GM18861 (cell line): ENCODE measurements around the gene ENG.
A peak's percentile ranks its signal among the peaks of the same experiment; 100 is the strongest.

ENCODE experiments used
- ATAC-seq: cut with Tn5 transposase; IDR thresholded peaks from one replicate; pipeline ENCODE4 v1.9.1; 2021; ENCODE audit not compliant: unreplicated experiment

The ENG gene

DNA sequence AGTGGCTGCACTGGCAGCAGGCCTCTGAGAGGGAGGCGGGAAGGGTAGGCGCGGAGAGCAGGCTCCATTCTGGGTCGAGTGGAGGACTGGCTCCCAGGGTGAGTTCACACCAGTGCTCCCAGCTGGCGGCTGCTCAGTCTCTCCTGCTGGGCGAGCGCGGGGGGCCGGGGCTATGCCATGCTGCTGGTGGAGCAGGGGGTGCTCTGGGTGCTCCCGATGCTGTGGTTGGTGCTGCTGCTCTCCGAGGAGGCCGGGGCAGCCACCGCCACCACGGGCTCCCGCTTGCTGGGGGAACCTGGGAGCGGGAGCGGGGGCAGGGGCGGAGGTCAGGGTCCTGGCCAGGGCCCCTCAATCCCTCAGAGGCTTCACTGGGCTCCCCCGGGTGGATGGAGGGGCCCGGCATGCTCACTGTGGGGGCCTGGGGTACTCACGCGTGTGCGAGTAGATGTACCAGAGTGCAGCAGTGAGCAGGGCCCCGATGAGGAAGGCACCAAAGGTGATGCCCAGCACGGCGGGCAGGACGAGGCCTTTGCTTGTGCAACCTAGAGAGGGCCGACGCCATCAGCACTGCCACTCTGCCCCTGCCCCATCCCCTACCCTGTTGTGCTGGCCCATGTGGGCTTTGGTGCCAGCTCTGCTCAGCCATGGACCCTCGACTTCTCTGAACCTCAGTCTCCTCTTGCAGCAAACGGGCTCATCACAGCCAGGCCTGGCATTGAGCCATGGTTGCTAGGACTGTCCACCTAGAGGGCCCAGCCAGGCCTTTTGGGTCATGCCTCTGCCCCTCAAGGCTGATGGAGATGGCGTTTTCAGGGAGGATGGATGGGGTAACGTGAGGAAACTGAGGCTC lies 38.7 kb downstream of the ENG start:
- ATAC-seq, result no peak

DNA sequence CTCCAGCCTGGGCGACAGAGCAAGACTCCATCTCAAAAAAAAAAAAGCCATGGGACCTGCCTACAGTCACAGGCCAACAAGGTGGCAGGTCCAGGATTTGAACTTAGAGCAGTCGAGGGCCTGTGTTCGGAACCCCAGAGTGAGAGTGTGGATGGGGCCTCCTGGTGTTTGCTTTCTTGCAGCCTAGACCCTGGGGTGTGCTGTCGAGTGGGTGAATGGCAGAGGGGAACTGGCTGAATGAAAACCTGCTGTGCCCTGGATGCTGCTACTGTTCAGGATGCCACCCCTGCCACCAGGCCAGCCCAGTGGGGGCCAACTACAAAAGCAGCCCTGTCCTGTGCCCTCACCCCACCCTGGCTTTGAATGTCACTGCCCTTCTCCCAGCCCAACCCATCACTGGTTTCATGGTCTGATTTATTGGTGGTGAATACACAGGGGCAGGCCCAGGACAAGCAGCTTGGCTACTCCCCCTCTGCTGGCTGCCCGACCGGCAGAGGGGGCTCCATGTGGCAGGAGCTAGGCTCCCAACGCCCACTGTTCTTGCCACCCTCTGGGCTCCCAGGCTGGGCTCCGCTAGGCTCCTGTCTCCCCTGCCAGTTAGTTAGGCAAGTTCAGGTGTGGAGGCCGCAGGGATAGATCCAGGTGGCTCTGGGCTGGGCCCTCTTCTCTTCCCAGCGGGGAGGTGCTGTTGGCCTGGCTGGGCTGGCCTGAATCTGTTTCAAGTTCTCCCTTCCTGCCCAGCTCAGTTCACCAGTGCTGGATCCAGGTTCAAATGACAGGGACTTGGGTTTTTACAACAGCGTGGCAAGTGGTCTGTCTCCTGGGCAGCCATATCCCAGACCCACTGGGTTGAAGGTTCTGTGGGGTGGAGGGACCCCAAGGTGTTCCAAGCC lies 39.6 kb downstream of the ENG start:
- ATAC-seq, result no peak

DNA sequence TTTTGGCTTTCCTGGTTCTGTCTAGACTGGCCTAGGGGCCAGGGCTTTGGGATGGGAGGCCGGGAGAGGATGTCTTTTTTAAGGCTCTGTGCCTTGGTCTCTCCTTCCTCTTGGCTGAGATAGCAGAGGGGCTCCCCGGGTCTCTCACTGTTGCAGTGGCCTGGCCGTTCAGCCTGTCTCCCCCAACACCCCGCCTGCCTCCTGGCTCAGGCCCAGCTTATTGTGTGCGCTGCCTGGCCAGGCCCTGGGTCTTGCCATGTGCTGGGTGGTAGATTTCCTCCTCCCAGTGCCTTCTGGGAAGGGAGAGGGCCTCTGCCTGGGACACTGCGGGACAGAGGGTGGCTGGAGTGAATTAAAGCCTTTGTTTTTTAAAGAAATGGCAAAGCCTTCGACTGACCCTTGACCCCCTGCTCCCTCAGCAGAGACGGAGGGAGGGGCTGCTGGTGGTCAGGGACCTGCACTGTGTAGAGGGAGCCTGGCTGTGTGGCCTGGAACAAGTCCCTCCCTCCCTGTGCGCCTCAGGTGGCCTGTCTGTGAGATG lies 40.7 kb downstream of the ENG start:
- ATAC-seq, result no peak

DNA sequence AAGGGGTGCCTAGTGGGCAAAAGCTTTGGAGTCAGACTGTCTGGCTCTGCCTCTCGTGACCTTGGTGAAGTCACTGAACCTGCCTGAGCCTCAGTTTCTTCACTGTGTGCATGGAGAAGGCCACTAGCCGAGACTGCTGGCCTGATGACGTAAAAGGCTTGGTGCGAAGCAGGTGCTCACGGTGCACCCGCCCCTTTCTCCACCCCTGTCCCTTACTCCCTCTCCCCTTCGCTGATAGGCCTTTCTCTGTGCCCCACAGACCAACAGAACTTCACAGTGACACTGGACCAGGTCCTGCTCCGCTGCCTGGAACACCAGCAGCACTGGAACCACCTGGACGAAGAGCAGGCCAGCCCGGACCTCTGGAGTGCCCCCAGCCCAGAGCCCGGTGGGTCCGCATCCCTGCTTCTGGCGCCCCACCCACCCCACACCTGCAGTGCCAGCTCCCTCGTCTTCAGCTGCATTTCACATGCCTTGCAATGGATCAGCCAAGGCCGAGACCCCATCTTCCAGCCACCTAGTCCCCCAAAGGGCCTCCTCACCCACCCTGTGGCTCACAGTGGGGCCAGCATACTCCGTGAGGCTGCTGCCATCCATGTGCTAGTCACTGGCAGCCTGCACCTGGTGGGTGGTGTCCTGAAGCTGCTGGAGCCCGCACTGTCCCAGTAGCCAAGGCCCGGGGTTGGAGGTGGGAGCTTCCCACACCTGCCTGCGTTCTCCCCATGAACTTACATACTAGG lies 41.4 kb downstream of the ENG start:
- no peak for ATAC-seq

DNA sequence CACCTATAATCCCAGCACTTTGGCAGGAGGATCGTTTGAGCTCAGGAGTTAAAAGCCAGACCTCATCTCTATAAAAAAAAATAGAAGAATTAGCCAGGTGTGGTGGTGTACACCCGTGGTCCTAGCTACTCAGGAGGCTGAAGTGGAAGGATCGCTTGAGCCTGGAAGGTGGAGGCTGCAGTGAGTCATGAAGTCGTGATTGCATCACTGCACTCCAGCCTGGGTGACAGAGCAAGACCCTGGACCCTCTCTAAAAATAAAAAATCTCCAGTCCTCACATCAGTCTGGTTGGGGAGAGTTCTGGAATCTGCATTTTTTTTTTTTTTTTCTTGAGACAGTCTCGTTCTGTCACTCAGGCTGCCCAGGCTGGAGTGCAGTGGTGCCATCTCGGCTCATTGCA lies 42.4 kb downstream of the ENG start:
- ATAC-seq, result no peak

DNA sequence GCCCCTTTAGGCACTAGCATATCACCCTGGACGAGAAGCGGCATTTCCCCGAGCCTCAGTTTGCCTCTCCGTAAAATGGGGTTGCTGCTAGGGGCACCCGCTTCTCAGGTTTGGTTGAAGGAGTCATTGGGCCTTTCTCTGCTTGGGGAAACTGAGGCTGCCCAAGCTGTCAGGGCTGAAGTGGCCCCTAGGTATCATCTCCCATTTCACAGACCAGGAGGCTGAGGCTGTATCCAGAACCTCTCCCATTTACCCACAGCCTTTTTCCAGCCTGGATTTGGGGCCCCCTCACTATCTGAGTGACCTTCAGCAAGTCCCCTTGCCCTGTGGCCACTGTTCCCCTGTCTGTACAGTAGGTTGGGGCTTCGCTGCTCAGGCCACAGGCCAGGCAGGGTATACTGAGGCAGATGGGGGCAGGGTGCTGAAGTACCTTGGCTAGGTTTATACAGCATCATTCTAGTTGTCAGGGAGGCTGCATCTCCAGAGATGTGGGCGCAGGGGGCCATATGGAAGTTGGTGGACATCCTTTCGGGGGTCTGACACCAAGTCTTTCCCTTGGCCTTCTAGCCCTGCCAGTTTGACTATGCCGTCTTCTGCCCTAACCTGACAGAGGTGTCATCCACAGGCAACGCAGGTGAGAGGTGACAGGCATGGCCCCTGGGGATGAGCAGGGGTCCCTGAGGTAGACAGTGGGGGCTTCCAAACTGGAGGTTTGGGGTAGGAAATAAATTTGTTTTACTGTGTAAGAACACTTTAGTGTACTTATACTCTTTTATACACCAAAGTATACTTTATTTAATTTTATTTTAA lies 43.9 kb downstream of the ENG start:
- ATAC-seq, result no peak

DNA sequence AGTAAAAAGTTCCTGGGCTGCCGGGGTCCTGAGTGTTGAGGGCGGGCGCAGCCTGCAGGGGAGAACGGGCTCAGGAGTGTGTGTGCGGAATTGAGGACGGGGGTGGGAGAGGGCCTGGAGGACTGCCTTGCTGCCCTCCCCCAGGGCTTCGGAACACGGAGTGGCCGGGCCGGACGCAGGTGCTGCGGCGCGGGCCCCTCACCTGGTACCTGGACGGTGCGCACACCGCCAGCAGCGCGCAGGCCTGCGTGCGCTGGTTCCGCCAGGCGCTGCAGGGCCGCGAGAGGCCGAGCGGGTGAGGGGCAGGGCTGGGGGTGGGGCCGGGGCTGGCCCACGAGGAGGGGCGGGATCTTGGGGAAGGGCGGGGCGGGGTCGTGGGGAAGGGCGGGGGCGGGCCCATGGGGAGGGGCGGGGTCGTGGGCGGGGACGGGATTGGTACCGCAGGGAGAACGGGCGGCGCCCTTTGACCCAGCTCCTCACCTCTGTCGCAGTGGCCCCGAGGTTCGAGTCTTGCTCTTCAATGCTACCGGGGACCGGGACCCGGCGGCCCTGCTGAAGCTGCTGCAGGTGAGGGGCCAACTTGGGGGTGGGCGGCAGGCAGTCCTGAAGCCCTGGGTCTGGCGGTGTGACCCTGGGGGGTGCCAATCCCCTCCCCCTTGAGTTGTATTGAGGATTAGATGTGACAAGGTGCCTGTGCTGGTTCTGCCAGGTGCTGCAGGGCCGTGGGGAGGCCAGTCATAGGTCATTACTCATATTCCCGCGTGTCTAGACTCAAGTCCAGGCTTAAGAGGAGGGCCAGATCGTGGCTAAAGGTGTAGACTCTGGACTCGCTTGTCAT lies 44.7 kb downstream of the ENG start:
- no peak for ATAC-seq

DNA sequence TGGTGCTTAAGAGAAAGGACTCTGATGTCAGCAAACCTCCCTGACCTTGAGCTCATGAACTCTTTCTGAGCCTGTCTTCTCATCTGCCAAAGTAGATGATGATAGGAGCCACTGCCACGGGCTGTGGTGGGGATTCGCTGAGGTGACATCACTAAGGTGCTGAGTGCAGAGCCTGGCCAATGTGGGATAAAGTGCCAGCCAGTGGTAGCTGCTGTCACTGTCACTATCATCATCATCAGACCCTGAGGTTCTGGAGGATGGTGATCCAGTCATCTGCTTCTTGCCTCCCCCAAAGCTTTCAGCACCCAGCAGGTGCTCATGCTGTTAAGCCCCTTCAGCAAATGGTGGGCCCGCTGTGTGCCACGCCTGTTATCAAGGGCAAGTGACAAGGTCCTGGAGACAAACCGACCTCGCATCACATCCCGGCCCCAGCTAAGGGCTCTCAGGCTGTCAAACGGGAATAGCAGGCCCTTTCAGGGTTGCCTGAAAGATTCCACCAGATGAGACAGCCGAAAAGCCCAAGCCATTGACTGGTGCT lies 45.4 kb downstream of the ENG start:
- no peak for ATAC-seq

DNA sequence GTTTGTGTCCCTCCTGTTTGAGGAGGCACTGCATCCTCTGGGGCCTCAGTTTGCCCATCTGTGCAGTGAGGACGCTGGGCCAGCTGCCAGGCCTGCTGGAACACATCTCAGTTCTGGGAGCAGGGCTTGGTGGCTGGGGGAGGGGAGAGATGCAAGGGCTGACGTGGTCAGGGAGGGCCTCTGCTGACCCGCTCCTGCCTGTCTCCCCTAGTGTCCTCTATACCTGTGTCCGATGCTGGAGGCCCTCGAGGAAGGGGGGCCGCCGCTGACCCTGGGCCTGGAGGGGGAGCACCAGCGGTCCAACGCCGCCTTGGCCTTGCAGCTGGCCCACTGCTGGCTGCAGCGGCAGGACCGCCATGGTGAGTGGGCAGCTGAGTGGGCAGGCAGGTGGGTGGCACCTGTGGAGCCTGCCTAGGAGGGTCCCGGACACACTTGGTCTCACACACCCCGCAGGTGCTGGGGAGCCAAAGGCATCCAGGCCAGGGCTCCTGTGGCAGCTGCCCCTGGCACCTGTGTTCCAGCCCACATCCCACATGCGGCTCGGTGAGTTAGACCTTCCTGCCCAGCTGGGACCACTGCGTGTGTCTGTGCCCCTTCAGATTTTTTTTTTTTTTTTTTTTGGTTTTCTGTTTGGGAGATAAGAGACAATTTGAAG lies 46.0 kb downstream of the ENG start:
- ATAC-seq, result no peak

DNA sequence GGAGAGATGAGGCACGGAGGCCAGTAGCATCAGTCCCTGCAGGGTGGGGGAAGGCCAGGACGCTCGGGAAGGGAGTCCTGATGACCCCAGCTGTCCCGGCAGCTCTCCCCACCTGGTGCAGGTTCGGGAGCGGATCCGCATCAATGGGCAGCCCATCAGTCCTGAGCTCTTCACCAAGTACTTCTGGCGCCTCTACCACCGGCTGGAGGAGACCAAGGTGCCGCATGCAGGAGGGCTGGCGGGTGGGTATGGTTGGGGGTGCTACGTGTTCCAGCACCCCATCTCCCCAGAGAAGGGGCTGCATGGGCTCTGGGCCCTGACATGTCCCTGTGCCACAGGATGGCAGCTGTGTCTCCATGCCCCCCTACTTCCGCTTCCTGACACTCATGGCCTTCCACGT lies 47.6 kb downstream of the ENG start:
- ATAC-seq, result no peak

DNA sequence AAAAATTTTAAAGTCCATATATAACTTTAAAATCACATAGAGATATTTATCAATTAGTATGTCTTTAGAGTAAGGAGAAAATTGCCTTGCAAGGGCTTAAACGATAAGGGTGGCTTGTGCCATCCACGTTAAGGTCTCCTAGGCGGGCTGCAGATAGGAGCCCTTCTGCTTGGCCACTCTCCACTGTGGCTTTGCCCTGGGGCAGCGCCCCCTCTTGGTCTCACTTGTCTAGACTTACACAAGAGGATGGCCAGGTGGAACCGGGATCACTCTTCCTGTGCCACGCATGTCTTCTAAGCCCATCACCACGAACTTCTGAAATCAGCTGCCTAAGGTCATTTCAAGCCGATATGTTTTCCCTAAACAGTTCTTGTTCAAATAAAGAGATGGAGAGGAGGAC lies 48.8 kb downstream of the ENG start:
- ATAC-seq, result no peak

DNA sequence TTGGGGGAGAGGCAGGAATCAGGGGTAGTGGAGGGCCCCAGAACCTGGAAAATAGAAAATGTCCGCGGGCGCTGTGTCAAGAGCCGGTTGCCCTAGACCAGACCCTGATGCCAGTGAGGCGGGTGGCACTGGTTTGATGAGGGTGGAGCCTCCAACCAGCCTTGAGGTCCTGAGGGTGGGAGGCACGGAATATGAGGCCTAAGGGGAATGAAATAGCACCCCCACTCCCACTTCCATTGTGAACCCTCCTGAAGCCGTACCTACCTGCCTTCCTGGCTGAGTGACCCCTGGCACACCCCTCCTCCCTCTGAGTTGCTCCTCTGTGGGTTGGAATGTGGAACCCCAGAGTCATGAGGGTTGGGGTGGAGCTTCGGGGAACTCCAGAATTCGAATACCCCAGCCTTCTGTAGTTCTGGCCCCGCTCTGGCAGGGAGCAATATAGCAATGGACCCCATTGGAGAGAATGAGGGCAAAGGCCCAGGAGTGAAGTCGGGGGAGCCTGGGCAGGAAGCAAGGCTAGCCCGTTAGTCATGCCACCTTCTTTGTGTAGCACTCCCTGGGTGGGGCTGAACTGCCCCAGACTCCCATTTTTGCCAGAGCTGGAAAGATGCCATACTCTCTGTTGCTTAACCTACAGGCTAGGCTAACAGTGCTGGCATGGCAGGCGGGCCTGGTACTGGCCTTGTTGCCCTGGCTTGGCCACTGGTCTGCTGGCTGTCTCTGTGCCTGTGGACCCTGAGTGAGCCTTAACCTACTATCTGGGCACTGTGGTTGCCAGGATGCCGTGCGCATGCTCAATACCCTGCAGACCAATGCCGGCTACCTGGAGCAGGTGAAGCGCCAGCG lies 50.7 kb downstream of the ENG start:
- no peak for ATAC-seq

DNA sequence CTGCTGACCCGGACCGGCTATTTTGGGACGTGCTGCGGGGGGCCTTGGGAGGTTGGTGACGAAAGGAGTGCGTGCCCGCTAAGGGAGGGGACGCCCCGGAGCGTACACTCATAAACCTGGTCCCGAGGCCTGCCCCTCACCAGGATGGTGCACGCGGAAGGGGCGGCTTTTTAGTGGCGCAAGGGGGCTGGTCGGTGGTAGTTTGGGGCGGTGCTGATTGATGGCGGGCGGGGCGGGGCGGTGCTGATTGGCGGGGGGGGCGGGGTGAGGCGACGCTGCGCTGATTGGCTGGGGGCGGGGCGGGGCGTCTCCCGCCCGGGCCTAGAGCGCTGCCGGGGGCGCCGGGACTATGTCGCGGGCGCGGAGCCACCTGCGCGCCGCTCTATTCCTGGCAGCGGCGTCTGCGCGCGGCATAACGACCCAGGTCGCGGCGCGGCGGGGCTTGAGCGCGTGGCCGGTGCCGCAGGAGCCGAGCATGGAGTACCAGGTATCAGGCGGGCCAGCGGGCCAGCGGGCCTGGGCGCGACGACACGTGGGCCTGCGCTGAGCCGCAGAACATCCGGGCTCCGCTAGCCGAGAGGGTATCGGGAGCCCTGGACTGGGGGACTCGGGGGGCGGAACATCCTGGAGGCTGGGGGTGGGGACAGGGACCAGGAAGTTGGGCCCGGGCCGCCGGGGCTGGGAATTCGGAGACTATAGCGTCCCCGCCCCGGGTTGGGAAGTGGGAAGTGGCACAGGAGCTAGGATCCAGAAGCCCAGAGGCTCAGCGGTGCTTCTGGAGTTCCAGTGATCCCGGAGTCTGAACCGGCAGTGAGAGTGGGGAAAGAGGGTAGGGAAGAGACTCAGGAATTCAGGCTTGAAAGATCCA lies 51.6 kb downstream of the ENG start, which contains the start of gene FPGS:
Gene FPGS, plus strand, starts transcription at position 307 of the 868 bp plus-strand sequence. Its CDS starts 43 bp downstream, at position 350.
- ATAC-seq, result peak; percentile 55

DNA sequence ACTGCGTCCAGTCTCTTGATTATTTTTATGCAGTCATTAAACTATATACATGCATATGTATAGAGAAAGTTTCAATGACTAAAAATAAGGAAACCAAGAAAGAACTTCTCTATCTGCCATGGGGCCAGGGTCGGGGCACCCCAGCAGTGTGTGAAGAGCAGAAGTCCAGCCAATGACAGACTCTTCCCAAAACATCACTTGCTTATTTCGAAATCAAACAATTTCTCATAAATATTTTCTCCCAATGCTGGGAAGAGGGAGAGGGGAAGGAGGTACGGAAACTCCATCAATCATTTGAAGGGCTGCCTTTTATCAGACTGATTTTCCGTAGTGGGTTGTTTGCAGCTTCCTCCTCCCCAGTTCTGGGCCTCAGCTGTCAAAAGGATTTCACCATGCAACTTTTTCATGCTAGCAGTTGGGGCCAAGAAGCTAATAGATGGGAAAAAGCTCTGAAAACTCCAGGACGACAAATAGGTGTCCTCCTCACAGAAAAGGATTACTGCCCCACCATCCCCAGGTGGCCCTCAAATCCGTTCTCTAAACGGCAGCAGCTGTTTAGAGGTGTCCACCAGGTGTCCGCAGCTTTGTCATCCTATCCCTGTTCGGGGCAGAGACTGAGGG lies 52.4 kb downstream of the ENG start:
- no peak for ATAC-seq

DNA sequence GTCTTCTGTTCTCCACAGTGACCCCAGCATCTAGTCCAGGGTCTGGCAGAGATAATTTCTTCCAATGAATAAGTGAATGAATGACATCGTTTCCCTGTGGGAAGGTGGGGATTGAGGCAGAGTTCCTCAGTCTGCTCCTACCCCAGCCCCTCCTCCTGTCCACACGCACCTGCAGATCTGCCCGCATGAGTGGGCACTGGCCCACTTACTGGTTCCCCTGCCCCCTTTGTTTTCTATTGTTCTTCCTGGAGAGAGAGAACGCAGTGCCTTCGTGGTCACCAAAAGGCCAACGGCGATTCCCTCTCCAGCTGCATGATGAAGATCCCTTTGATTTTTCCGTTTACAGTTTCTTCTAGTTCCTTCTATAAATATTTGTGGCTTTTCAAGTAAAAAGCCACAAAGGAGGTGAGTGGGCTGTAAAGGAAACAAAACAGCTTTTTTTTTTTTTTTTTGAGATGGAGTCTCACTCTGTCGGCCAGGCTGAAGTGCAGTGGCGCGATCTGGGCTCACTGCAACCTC lies 57.5 kb downstream of the ENG start:
- ATAC-seq, result no peak

DNA sequence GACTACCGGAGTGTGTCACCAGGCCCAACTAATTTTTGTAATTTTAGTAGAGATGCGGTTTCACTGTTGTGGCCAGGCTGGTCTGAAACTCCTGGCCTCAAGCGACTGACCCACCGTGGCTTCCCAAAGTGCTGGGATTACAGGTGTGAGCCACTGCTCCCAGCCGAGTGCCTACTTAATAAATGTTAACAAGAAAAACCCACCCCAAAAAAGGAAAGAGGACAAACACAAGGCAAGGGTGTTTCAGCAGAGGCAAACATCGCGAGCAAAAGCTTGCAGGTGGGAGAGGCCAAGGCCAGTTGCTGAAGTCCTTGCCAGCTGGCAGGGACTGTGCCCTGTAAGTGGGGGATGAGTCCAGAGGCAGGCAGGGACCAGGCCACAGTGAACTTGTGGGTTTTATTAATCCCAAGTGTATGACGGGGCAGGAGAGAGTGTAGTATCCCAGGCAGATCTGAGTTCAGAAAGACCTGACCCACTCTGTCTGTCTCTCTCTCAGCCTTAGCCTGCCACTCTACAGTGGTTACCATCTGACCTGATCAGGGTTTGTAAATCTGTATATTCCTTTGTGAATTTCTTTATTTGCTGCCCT lies 58.1 kb downstream of the ENG start:
- no peak for ATAC-seq
